Suprapubic skin (tissue), 4 donors: ENCODE measurements around the gene SEMA6A. TPM values are rescaled to one million over a fixed set of nuclear protein-coding genes. Genes with fewer than 3 reads are reported as not detected.

Experiments used
- DNase-seq, 2 donors: peaks; one replicate each; pipeline ENCODE4 v3.0.0-alpha.2; 2019; ENCODE audit warnings: low spot score in 2 of 2
- H3K27ac ChIP-seq: fragments of 200-600 bp; sonication (generic); one replicate; pipeline ENCODE4 v1.5.1; 2019
- H3K27me3 ChIP-seq: fragments of 200-600 bp; sonication (generic); one replicate; pipeline ENCODE4 v1.5.1; 2019
- H3K36me3 ChIP-seq: fragments of 200-600 bp; sonication (generic); one replicate; pipeline ENCODE4 v1.5.1; 2019
- H3K4me1 ChIP-seq: fragments of 200-600 bp; sonication (generic); one replicate; pipeline ENCODE4 v1.5.1; 2019
- H3K4me3 ChIP-seq: fragments of 200-600 bp; sonication (generic); one replicate; pipeline ENCODE4 v1.5.1; 2019; ENCODE audit warnings: mild to moderate bottlenecking
- H3K9me3 ChIP-seq: fragments of 200-600 bp; sonication (generic); one replicate; pipeline ENCODE4 v1.5.1; 2019
- CTCF ChIP-seq, 2 donors: fragments of 200-600 bp in 1 of 2; fragments of 450-650 bp in 1 of 2; sonication (generic) in 1 of 2; IDR thresholded peaks; one replicate each; pipeline ENCODE4 v1.5.1; 2016 to 2019; ENCODE audit warnings: antibody characterized with exemption in 2 of 2, mild to moderate bottlenecking in 1 of 2, moderate library complexity in 1 of 2
- EP300 ChIP-seq: sonication (generic); formaldehyde crosslinking; IDR thresholded peaks from one replicate; pipeline ENCODE4 v1.6.1; 2017; ENCODE audit warnings: antibody characterized with exemption
- POLR2A ChIP-seq, 2 donors: fragments of 450-650 bp; IDR thresholded peaks; one replicate each; pipeline ENCODE4 v1.6.1; 2017; ENCODE audit warnings: antibody characterized with exemption in 2 of 2, mild to moderate bottlenecking in 2 of 2, moderate library complexity in 2 of 2
- POLR2AphosphoS5 ChIP-seq, 3 donors: sonication (generic); formaldehyde crosslinking; IDR thresholded peaks; one replicate each; pipeline ENCODE4 v1.6.1; 2017; ENCODE audit warnings: antibody characterized with exemption in 3 of 3
- WGBS: methylation state at CpG from one replicate; pipeline ENCODE4 v1.1.5; 2018; 5-methylcytosine and 5-hydroxymethylcytosine counted together
- total RNA-seq, 4 donors: library from RNA; depleted of rRNA; stranded (reverse); fragments of >200 nt; gene quantifications; one replicate each; pipeline ENCODE4 v1.1.0, GENCODE V29; 2016

SEMA6A gene
- total RNA-seq = 10 to 100 TPM in 3 of 4 donors, 1 to 10 TPM in 1; 7.4 to 27.8 (median 15.5) TPM

GRCh38 chr5:116574367-116575325 is at the start of gene SEMA6A:
TSS of gene SEMA6A (minus strand) at chr5:116574823. CDS start at chr5:116504944, 69,879 bp downstream.
- Histone ChIP-seq H3K27me3 (peaks cover 27% of the 10 kb centered on the region), H3K36me3 (no peaks in the 10 kb centered on the region), H3K4me1 (peaks cover 45% of the 10 kb centered on the region), H3K4me3 (peak within 1 kb of the TSS; percentile 70), H3K9me3 (no peaks in the 10 kb centered on the region), H3K27ac (peak within 1 kb of the TSS; percentile 70)
- DNase-seq = peak; percentile 93
- under 1% methylated on average over 50 of the region's 66 CpGs for WGBS
- TF ChIP-seq POLR2AphosphoS5 (IDR thresholded peaks at IDR 0.05) = peak in 2 of 3 donors; percentile 51 to 69
- no peak for TF ChIP-seq POLR2A (IDR thresholded peaks at IDR 0.05)

GRCh38 chr5:116622375-116623050 is 47.9 kb upstream of the SEMA6A start:
- Histone ChIP-seq H3K27ac (no peak overlapping the region), H3K4me1 (peaks cover 14% of the 10 kb centered on the region), H3K9me3 (no peaks in the 10 kb centered on the region), H3K27me3 (no peaks in the 10 kb centered on the region), H3K36me3 (no peaks in the 10 kb centered on the region), H3K4me3 (no peak overlapping the region)
- DNase-seq = no peak
- no peak for TF ChIP-seq POLR2AphosphoS5 (IDR thresholded peaks at IDR 0.05)
- no peak for TF ChIP-seq CTCF (IDR thresholded peaks at IDR 0.05)
- TF ChIP-seq EP300 = no peak
- no peak for TF ChIP-seq POLR2A (IDR thresholded peaks at IDR 0.05)
- WGBS = 78% methylated on average over 7 of the region's 7 CpGs

GRCh38 chr5:116621599-116621998 is 47.0 kb upstream of the SEMA6A start:
- Histone ChIP-seq H3K27me3 (no peaks in the 10 kb centered on the region), H3K36me3 (no peaks in the 10 kb centered on the region), H3K27ac (no peak overlapping the region), H3K4me3 (no peak overlapping the region), H3K4me1 (peaks cover 11% of the 10 kb centered on the region), H3K9me3 (no peaks in the 10 kb centered on the region)
- TF ChIP-seq CTCF (IDR thresholded peaks at IDR 0.05) = no peak
- TF ChIP-seq POLR2A (IDR thresholded peaks at IDR 0.05) = no peak
- TF ChIP-seq EP300 = no peak
- TF ChIP-seq POLR2AphosphoS5 (IDR thresholded peaks at IDR 0.05) = no peak
- no peak for DNase-seq
- 92% methylated on average over 2 of the region's 2 CpGs for WGBS

GRCh38 chr5:116616876-116617275 is 42.3 kb upstream of the SEMA6A start:
- DNase-seq = no peak
- H3K4me3 ChIP-seq = no peak overlapping the region
- H3K9me3 ChIP-seq = no peaks in the 10 kb centered on the region
- no peaks in the 10 kb centered on the region for H3K4me1 ChIP-seq
- no peak for TF ChIP-seq CTCF (IDR thresholded peaks at IDR 0.05)
- TF ChIP-seq POLR2AphosphoS5 (IDR thresholded peaks at IDR 0.05) = no peak
- no peak for TF ChIP-seq EP300
- TF ChIP-seq POLR2A (IDR thresholded peaks at IDR 0.05) = no peak
- no peaks in the 10 kb centered on the region for H3K27me3 ChIP-seq
- WGBS = 96% methylated on average over 1 of the region's 1 CpG
- H3K27ac ChIP-seq = no peak overlapping the region
- no peaks in the 10 kb centered on the region for H3K36me3 ChIP-seq

- WGBS = 77% methylated on average over 5 of the region's 5 CpGs
- H3K4me1 ChIP-seq = no peaks in the 10 kb centered on the region
- no peak overlapping the region for H3K4me3 ChIP-seq
- no peaks in the 10 kb centered on the region for H3K36me3 ChIP-seq
- no peak for DNase-seq
- H3K27me3 ChIP-seq = no peaks in the 10 kb centered on the region
- TF ChIP-seq POLR2AphosphoS5 (IDR thresholded peaks at IDR 0.05) = no peak
- TF ChIP-seq CTCF (IDR thresholded peaks at IDR 0.05) = no peak
- no peak for TF ChIP-seq EP300
- no peak for TF ChIP-seq POLR2A (IDR thresholded peaks at IDR 0.05)
- H3K27ac ChIP-seq = no peak overlapping the region
- no peaks in the 10 kb centered on the region for H3K9me3 ChIP-seq
These were observed 39.9 kb upstream of the SEMA6A start for GRCh38 chr5:116614603-116614920.
